MM.1S (cell line): ENCODE measurements around the gene ROBO2.

Experiments
- DNase-seq: peaks from one replicate; pipeline ENCODE4 v3.0.0-alpha.2; 2015
- H2AFZ ChIP-seq: fragments of 300-600 bp; sonication (generic); 2 replicates; pipeline ENCODE4 v1.6.0; 2016; ENCODE audit warnings: antibody characterized with exemption, low read length
- H3F3A ChIP-seq: fragments of 300-600 bp; sonication (generic); 2 replicates; pipeline ENCODE4 v1.6.1; 2016; ENCODE audit warnings: mild to moderate bottlenecking, antibody characterized with exemption, low read length, moderate library complexity, mixed read lengths; ENCODE audit not compliant: insufficient read depth
- H3K27ac ChIP-seq: fragments of 300-600 bp; sonication (generic); 2 replicates; pipeline ENCODE4 v1.5.1; 2016; ENCODE audit warnings: mild to moderate bottlenecking, low read length
- H3K27me3 ChIP-seq: fragments of 300-600 bp; sonication (generic); replicated peaks from 2 replicates; pipeline ENCODE4 v1.6.0; 2016; ENCODE audit warnings: low read length; ENCODE audit not compliant: insufficient read depth
- H3K36me3 ChIP-seq: fragments of 300-600 bp; sonication (generic); replicated peaks from 2 replicates; pipeline ENCODE4 v1.6.1; 2016; ENCODE audit warnings: mild to moderate bottlenecking, low read length, mixed read lengths; ENCODE audit not compliant: insufficient read depth
- H3K4me1 ChIP-seq: fragments of 300-600 bp; sonication (generic); 2 replicates; pipeline ENCODE4 v1.6.1; 2016; ENCODE audit warnings: low read length, mixed read lengths
- H3K4me2 ChIP-seq: fragments of 300-600 bp; sonication (generic); 2 replicates; pipeline ENCODE4 v1.6.0; 2016; ENCODE audit warnings: low read depth, low read length
- H3K4me3 ChIP-seq: fragments of 300-600 bp; sonication (generic); 2 replicates; pipeline ENCODE4 v1.5.1; 2016; ENCODE audit warnings: low read length, mixed read lengths
- H3K79me2 ChIP-seq: fragments of 300-600 bp; sonication (generic); 2 replicates; pipeline ENCODE4 v1.6.1; 2016; ENCODE audit warnings: mixed run types, low read length, mixed read lengths
- H3K9ac ChIP-seq: fragments of 300-600 bp; sonication (generic); 2 replicates; pipeline ENCODE4 v1.6.1; 2016; ENCODE audit warnings: low read length, mixed read lengths
- H3K9me2 ChIP-seq: fragments of 300-600 bp; sonication (generic); replicated peaks from 2 replicates; pipeline ENCODE4 v1.6.1; 2016; ENCODE audit warnings: mild to moderate bottlenecking, low read length, mixed read lengths; ENCODE audit not compliant: insufficient read depth
- H3K9me3 ChIP-seq: fragments of 300-600 bp; sonication (generic); replicated peaks from 2 replicates; pipeline ENCODE4 v1.6.1; 2016; ENCODE audit warnings: mild to moderate bottlenecking, low read length, mixed read lengths; ENCODE audit not compliant: insufficient read depth
- H4K20me1 ChIP-seq: fragments of 300-600 bp; sonication (generic); 2 replicates; pipeline ENCODE4 v1.6.1; 2016; ENCODE audit warnings: mild to moderate bottlenecking, low read length, moderate library complexity, mixed read lengths; ENCODE audit not compliant: insufficient read depth
- CTCF ChIP-seq: fragments of 300-600 bp; sonication (generic); IDR thresholded peaks from 2 replicates; pipeline ENCODE4 v1.5.1; 2016; ENCODE audit warnings: antibody characterized with exemption, low read length, mixed read lengths
- EZH2 ChIP-seq: fragments of 300-600 bp; sonication (generic); optimal IDR thresholded peaks from 2 replicates; pipeline ENCODE3; 2017; ENCODE audit warnings: low read depth, mild to moderate bottlenecking, antibody characterized with exemption, low read length, mixed read lengths
- EZH2phosphoT487 ChIP-seq: fragments of 300-600 bp; sonication (generic); IDR thresholded peaks from 2 replicates; pipeline ENCODE4 v1.6.1; 2018; ENCODE audit warnings: antibody characterized with exemption, low read length

The ROBO2 gene

DNA sequence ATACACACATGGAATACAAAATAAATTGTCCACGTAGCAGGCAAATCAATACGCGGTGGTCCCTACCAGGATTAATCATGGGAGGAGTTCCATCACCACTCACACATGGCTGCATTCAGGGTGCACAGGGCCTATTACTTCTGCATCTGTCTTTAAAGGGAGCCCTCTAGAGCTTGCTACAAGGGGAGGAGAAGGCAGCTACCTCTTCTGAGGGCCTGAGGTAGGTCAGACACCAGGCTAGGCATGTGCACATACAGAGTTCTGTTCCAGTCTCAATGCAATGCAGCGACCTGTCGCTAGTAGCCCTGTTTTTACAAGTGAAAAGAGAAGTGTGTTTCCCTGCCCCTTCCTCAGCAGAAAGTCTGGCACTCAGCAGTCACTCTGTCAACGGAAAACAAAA lies 102.7 kb downstream of the ROBO2 start:
- Histone ChIP-seq H3K4me1 (no peaks in the 10 kb centered on the region), H3K4me3 (no peak overlapping the region), H3F3A (no peaks in the 10 kb centered on the region), H3K9me3 (no peaks in the 10 kb centered on the region), H2AFZ (no peak overlapping the region), H3K27ac (no peak overlapping the region), H3K9me2 (no peaks in the 10 kb centered on the region), H4K20me1 (no peaks in the 10 kb centered on the region), H3K27me3 (no peaks in the 10 kb centered on the region), H3K9ac (no peak overlapping the region), H3K79me2 (no peaks in the 10 kb centered on the region), H3K4me2 (no peak overlapping the region), H3K36me3 (no peaks in the 10 kb centered on the region)
- no peak for DNase-seq
- TF ChIP-seq EZH2phosphoT487 (no peak), CTCF (no peak), EZH2 (no peak)

DNA sequence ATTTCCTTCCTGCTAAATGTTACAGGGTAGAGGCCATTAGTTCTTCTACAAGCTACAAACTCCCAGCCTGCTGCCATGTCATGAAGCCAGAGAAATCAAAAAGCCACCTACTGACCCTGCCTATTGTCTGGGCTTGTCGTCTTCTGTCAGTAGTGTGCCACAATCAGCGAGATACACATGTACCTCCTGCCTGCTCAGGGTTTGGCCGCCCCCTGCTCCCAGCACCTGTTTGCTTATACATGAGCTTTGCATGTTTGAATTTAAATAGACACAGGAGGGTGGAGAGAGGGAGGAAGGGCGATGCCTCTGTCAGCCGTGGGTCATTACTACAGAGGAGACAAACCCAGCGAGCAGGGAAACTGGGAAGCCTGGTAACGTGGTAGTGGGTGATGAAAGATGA lies 106.1 kb downstream of the ROBO2 start:
- Histone ChIP-seq H3K9me3 (no peaks in the 10 kb centered on the region), H3F3A (no peaks in the 10 kb centered on the region), H4K20me1 (no peaks in the 10 kb centered on the region), H3K27me3 (no peaks in the 10 kb centered on the region), H3K4me3 (no peak overlapping the region), H3K36me3 (no peaks in the 10 kb centered on the region), H3K79me2 (no peaks in the 10 kb centered on the region), H3K9ac (no peak overlapping the region), H3K4me1 (no peaks in the 10 kb centered on the region), H3K9me2 (no peaks in the 10 kb centered on the region), H3K27ac (no peak overlapping the region), H2AFZ (no peak overlapping the region), H3K4me2 (no peak overlapping the region)
- no peak for TF ChIP-seq EZH2
- TF ChIP-seq CTCF: no peak
- TF ChIP-seq EZH2phosphoT487: no peak
- no peak for DNase-seq

GRCh38 chr3:77147836-77148578 lies 108.1 kb downstream of the ROBO2 start:
- H3K36me3 ChIP-seq: no peaks in the 10 kb centered on the region
- H3K9ac ChIP-seq: no peak overlapping the region
- no peaks in the 10 kb centered on the region for H3K4me1 ChIP-seq
- H3K4me2 ChIP-seq: no peak overlapping the region
- H3K9me3 ChIP-seq: no peaks in the 10 kb centered on the region
- no peak overlapping the region for H3K4me3 ChIP-seq
- H3F3A ChIP-seq: no peaks in the 10 kb centered on the region
- H3K27ac ChIP-seq: no peak overlapping the region
- no peak for DNase-seq
- H3K79me2 ChIP-seq: no peaks in the 10 kb centered on the region
- TF ChIP-seq CTCF (no peak), EZH2 (no peak), EZH2phosphoT487 (no peak)
- no peak overlapping the region for H2AFZ ChIP-seq
- no peaks in the 10 kb centered on the region for H3K9me2 ChIP-seq
- no peaks in the 10 kb centered on the region for H3K27me3 ChIP-seq
- no peaks in the 10 kb centered on the region for H4K20me1 ChIP-seq
